Esophagus squamous epithelium (tissue), 5 donors: ENCODE data around the gene CPN2. TPM values are rescaled to one million over a fixed set of nuclear protein-coding genes. Genes with fewer than 3 reads are reported as not detected.

Experiments used
- DNase-seq: peaks from one replicate; lab custom pipeline; 2025; lab: John Stamatoyannopoulos, UW
- H3K27ac ChIP-seq, 4 donors: fragments of 200-600 bp; sonication (generic); one replicate each; pipeline ENCODE4 v1.5.1; 2016 to 2019; ENCODE audit warnings: mild to moderate bottlenecking in 1 of 4
- H3K27me3 ChIP-seq, 4 donors: fragments of 200-600 bp; sonication (generic); 1 replicate in 3 of 4; 2 replicates in 1 of 4; pipeline versions ENCODE4 v1.5.1 to v1.6.0; 2017 to 2021; ENCODE audit warnings: antibody characterized with exemption in 1 of 4
- H3K36me3 ChIP-seq, 3 donors: fragments of 200-600 bp; sonication (generic); one replicate each; pipeline ENCODE4 v1.5.1; 2016 to 2019
- H3K4me1 ChIP-seq, 3 donors: fragments of 200-600 bp; sonication (generic); one replicate each; pipeline ENCODE4 v1.5.1; 2017 to 2019
- H3K4me3 ChIP-seq, 4 donors: fragments of 200-600 bp; sonication (generic); 1 replicate in 3 of 4; 2 replicates in 1 of 4; pipeline ENCODE4 v1.5.1; 2016 to 2019; ENCODE audit warnings: mild to moderate bottlenecking in 2 of 4, moderate library complexity in 1 of 4
- H3K9me3 ChIP-seq, 3 donors: fragments of 200-600 bp; sonication (generic); one replicate each; pipeline ENCODE4 v1.5.1; 2016 to 2019
- POLR2A ChIP-seq, 4 donors: fragments of 450-650 bp; IDR thresholded peaks; one replicate each; pipeline ENCODE4 v1.6.1; 2017; ENCODE audit warnings: antibody characterized with exemption in 4 of 4, mild to moderate bottlenecking in 4 of 4, moderate library complexity in 3 of 4
- WGBS, 2 donors: methylation state at CpG; one replicate each; pipeline ENCODE4 v1.1.5; 2018; 5-methylcytosine and 5-hydroxymethylcytosine counted together
- intact Hi-C: fragments of 100-400 bp; cut with DNase I; formaldehyde crosslinking; loops from one replicate; pipeline ENCODE4 v1.15.0; 2022
- total RNA-seq, 4 donors: library from RNA; depleted of rRNA; stranded (reverse); fragments of >200 nt; gene quantifications; one replicate each; pipeline ENCODE4 v1.1.0, GENCODE V29; 2016
- TF ChIP-seq, protein P1 (sequence below), 6 experiments: fragments of 450-650 bp in 4 of 6; fragments of 200-600 bp in 2 of 6; sonication (generic) in 2 of 6; IDR thresholded peaks; one replicate each; pipeline ENCODE4 v1.5.1; 2016 to 2019; ENCODE audit warnings: antibody characterized with exemption in 6 of 6, mild to moderate bottlenecking in 4 of 6, moderate library complexity in 4 of 6
- donor health status: DM: yes; HTN: yes; CAD: no.

Gene CPN2
- total RNA-seq, 4 donors from 2014 or later, result not detected

- peaks cover 10 to 56% (median 23%) of the 10 kb centered on the region in 3 donors for H3K4me1 ChIP-seq
- no peaks in the 10 kb centered on the region for H3K9me3 ChIP-seq
- peak overlapping the region; percentile 19 to 68 (median 48) for H3K4me3 ChIP-seq
- WGBS, 2 donors, result 6 to 14% methylated on average over 16 to 19 of the region's 69 CpGs
- H3K27me3 ChIP-seq, result peaks cover 0 to 42% (median 0%) of the 10 kb centered on the region in 4 donors
- TF ChIP-seq POLR2A (IDR thresholded peaks at IDR 0.05), result no peak
- TF ChIP-seq, protein P1, sequence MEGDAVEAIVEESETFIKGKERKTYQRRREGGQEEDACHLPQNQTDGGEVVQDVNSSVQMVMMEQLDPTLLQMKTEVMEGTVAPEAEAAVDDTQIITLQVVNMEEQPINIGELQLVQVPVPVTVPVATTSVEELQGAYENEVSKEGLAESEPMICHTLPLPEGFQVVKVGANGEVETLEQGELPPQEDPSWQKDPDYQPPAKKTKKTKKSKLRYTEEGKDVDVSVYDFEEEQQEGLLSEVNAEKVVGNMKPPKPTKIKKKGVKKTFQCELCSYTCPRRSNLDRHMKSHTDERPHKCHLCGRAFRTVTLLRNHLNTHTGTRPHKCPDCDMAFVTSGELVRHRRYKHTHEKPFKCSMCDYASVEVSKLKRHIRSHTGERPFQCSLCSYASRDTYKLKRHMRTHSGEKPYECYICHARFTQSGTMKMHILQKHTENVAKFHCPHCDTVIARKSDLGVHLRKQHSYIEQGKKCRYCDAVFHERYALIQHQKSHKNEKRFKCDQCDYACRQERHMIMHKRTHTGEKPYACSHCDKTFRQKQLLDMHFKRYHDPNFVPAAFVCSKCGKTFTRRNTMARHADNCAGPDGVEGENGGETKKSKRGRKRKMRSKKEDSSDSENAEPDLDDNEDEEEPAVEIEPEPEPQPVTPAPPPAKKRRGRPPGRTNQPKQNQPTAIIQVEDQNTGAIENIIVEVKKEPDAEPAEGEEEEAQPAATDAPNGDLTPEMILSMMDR (IDR thresholded peaks at IDR 0.05), result peak; percentile 97 to 99 (median 98)
- intact Hi-C loops, result loop anchor here (5.0 kb wide), 2 partner anchors 74 to 249 kb away; no protein-coding TSS in a partner anchor
- no peaks in the 10 kb centered on the region for H3K36me3 ChIP-seq
- DNase-seq, result no peak
- H3K27ac ChIP-seq, result peak overlapping the region in 3 of 4 donors; percentile 10 to 83 (median 79)
These were observed 17.7 kb downstream of the CPN2 start for GRCh38 chr3:194333212-194333980.

DNA sequence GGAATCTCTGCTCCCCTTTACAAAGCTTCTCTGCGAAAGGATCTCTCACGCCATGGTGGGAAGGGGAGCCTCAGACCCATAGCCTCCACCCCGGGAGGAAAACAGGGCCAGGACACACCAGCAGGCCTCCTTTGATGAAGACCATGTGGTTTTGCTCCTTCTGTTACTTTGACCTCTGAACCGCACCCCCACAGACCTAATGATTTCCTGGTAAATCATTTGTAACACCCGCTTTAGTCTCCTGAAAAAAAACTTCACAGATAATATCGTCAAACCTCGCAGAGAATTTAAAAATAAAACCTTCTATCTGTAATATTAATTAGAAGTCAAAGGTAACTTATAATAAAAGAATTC, 18.3 kb downstream of the CPN2 start:
- peaks cover 0 to 42% (median 0%) of the 10 kb centered on the region in 4 donors for H3K27me3 ChIP-seq
- H3K4me3 ChIP-seq, result no peak overlapping the region
- WGBS, 2 donors, result 72 to 85% methylated on average over 5 to 6 of the region's 7 CpGs
- TF ChIP-seq, protein P1 (IDR thresholded peaks at IDR 0.05), result no peak
- no peak for TF ChIP-seq POLR2A (IDR thresholded peaks at IDR 0.05)
- intact Hi-C loops, result loop anchor here (5.0 kb wide), 2 partner anchors 74 to 249 kb away; no protein-coding TSS in a partner anchor
- H3K27ac ChIP-seq, result peak overlapping the region in 3 of 4 donors; percentile 6 to 83 (median 79)
- peaks cover 13 to 62% (median 26%) of the 10 kb centered on the region in 3 donors for H3K4me1 ChIP-seq
- DNase-seq, result no peak
- no peaks in the 10 kb centered on the region for H3K36me3 ChIP-seq
- no peaks in the 10 kb centered on the region for H3K9me3 ChIP-seq

DNA sequence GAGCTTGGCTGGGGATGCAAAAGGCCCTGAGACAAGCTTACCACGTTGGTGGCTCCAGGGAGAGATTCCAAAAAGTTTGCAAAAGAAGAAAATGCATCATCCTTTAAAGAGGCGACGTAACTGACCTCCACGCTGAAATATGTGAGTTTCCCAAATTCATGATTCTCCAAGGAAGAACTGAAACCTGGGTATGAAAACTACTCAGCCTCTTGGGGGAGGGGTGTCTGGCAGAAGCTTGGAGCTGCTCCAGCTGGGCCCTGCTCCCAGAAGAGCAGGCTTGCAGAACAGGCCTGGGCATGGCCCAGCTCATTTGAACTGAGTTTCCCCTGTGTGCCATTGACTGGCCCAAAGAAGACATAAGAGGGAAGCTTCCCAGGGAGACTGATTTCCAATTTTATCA, 20.5 kb downstream of the CPN2 start:
- TF ChIP-seq, protein P1 (IDR thresholded peaks at IDR 0.05), result no peak
- TF ChIP-seq POLR2A (IDR thresholded peaks at IDR 0.05), result no peak
- Histone ChIP-seq H3K27ac (peak overlapping the region; percentile 52 to 83 (median 70)), H3K4me1 (peaks cover 13 to 67% (median 26%) of the 10 kb centered on the region in 3 donors), H3K4me3 (no peak overlapping the region), H3K9me3 (no peaks in the 10 kb centered on the region), H3K27me3 (peaks cover 0 to 36% (median 0%) of the 10 kb centered on the region in 4 donors), H3K36me3 (no peaks in the 10 kb centered on the region)
- intact Hi-C loops, result loop anchor here (5.0 kb wide), 2 partner anchors 77 to 252 kb away; no protein-coding TSS in a partner anchor
- DNase-seq, result no peak
- WGBS, 2 donors, result 19 to 35% methylated on average over 4 of the region's 4 CpGs

GRCh38 chr3:194330160-194330559, 21.0 kb downstream of the CPN2 start:
- Histone ChIP-seq H3K9me3 (no peaks in the 10 kb centered on the region), H3K4me3 (no peak overlapping the region), H3K4me1 (peaks cover 13 to 67% (median 26%) of the 10 kb centered on the region in 3 donors), H3K36me3 (no peaks in the 10 kb centered on the region), H3K27ac (peak overlapping the region in 3 of 4 donors; percentile 62 to 83 (median 79)), H3K27me3 (peaks cover 0 to 38% (median 0%) of the 10 kb centered on the region in 4 donors)
- DNase-seq, result no peak
- intact Hi-C loops, result loop anchor here (5.0 kb wide), 2 partner anchors 77 to 252 kb away; no protein-coding TSS in a partner anchor
- no peak for TF ChIP-seq POLR2A (IDR thresholded peaks at IDR 0.05)
- TF ChIP-seq, protein P1 (IDR thresholded peaks at IDR 0.05), result no peak
- 72 to 78% methylated on average over 10 of the region's 10 CpGs for WGBS, 2 donors

GRCh38 chr3:194329583-194329965, 21.6 kb downstream of the CPN2 start:
- WGBS, 2 donors, result 29 to 44% methylated on average over 2 to 5 of the region's 7 CpGs
- intact Hi-C loops, result no loop called here

More at GRCh38 chr3:194329583-194329965, 21.6 kb downstream of the CPN2 start:
- DNase-seq, result no peak
- TF ChIP-seq POLR2A (IDR thresholded peaks at IDR 0.05), result no peak
- TF ChIP-seq, protein P1 (IDR thresholded peaks at IDR 0.05), result no peak
- no peaks in the 10 kb centered on the region for H3K9me3 ChIP-seq
- peaks cover 13 to 67% (median 26%) of the 10 kb centered on the region in 3 donors for H3K4me1 ChIP-seq
- no peak overlapping the region for H3K4me3 ChIP-seq
- H3K36me3 ChIP-seq, result no peaks in the 10 kb centered on the region
- peaks cover 0 to 37% (median 0%) of the 10 kb centered on the region in 4 donors for H3K27me3 ChIP-seq
- H3K27ac ChIP-seq, result peak overlapping the region in 2 of 4 donors; percentile 79 to 83
